Psoas muscle (tissue), 7 donors: Measurements from ENCODE around the gene RUFY3. TPM values are rescaled to one million over a fixed set of nuclear protein-coding genes. Genes with fewer than 3 reads are reported as not detected.

Experiments used
- polyA plus RNA-seq, 3 donors: library from polyadenylated mRNA; stranded (reverse); fragments of 200-250 nt; gene quantifications; one replicate each; pipeline ENCODE4 v1.2.3, GENCODE V29; 2013
- total RNA-seq, 4 donors: library from RNA; stranded (reverse); fragmentation: NEBNext Ultra II Directional in 2 of 4; extraction: Animal tissue kit (Norgen Biotek cat#: 25700) in 2 of 4; gene quantifications; one replicate each; pipeline versions ENCODE4 v1.2.1 to v1.2.4, GENCODE V29; 2021 to 2023
- donor health status: healthy with polysubstance abuse.
- donor health status: DM: no; HTN: no; CAD: no; lungs with moderate emphysema.
- donor health status: Bipolar disorder and iron deficiency.
- donor health status: healthy.
- donor health status: DM: no; HTN: no; CAD: no.
- donor health status: DM: no; HTN: no; CAD: no.
- donor health status: DM: yes; HTN: yes; CAD: no.

Gene RUFY3
- total and polyA plus RNA-seq, 7 donors, result 15.1 to 53.7 (median 35.2) TPM

Other genes starting within 250 kb of the RUFY3 start
- not detected for gene MUC7, start 249.8 kb upstream of the RUFY3 start, total RNA-seq
- not detected for gene MUC7, start 249.8 kb upstream of the RUFY3 start, polyA plus RNA-seq
- not detected for gene AMTN, start 203.4 kb upstream of the RUFY3 start, total RNA-seq
- not detected for gene AMTN, start 203.4 kb upstream of the RUFY3 start, polyA plus RNA-seq
- not detected for gene AMBN, start 129.7 kb upstream of the RUFY3 start, total RNA-seq
- not detected for gene AMBN, start 129.7 kb upstream of the RUFY3 start, polyA plus RNA-seq
- gene ENAM, start 93.2 kb upstream of the RUFY3 start, total RNA-seq, result 1 to 10 TPM; 1.6 to 6.6 (median 3.0) TPM
- gene ENAM, start 93.2 kb upstream of the RUFY3 start, polyA plus RNA-seq, result 1 to 10 TPM in 1 of 3 donors, under 1 TPM in 2; 0.08 to 1.5 (median 0.65) TPM
- 1 to 10 TPM in 3 of 4 donors, under 1 TPM in 1; 0.50 to 3.0 (median 1.7) TPM for gene JCHAIN, start 55.5 kb upstream of the RUFY3 start, total RNA-seq
- gene JCHAIN, start 55.5 kb upstream of the RUFY3 start, polyA plus RNA-seq, result under 1 TPM; 0.13 to 0.73 (median 0.15) TPM
- gene UTP3, start 33.4 kb upstream of the RUFY3 start, total RNA-seq, result 10 to 100 TPM; 13.1 to 22.6 (median 20.2) TPM
- 10 to 100 TPM; 13.0 to 32.5 (median 28.6) TPM for gene UTP3, start 33.4 kb upstream of the RUFY3 start, polyA plus RNA-seq
- gene GRSF1, start 117.9 kb downstream of the RUFY3 start, total RNA-seq, result 100 to 1,000 TPM; 114 to 144 (median 130) TPM
- 100 to 1,000 TPM in 1 of 3 donors, 10 to 100 TPM in 2; 85.2 to 138 (median 96.6) TPM for gene GRSF1, start 117.9 kb downstream of the RUFY3 start, polyA plus RNA-seq
- 10 to 100 TPM in 3 of 4 donors, 1 to 10 TPM in 1; 9.8 to 22.3 (median 12.8) TPM for gene MOB1B, start 180.4 kb downstream of the RUFY3 start, total RNA-seq
- gene MOB1B, start 180.4 kb downstream of the RUFY3 start, polyA plus RNA-seq, result 1 to 10 TPM; 2.8 to 5.7 (median 5.4) TPM